ENCODE results near the gene NSRP1.
"Not testable (repeated sequence)": the region's sequence is repeated elsewhere in the genome, so short reads cannot be mapped to it uniquely, and the experiment has no call there.

The NSRP1 gene

DNA sequence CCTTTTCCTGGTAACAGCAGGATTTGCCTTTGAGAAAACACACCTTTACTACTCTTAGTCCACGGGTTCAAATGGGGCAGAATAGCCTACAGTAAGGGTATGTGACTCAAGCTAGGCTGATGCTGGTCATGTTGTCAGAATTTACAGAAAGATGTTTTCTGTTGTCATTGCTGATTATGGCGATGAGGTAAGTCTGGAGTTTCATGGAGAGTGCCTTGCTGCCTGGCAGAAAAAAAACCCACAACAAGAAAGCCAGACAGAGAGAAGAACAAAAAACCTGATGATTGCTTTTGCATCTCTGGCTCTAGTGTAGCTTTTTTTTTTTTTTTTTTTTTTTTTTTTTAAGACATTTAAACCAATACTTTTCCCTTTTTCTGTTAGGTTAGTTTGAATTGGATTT, 71.0 kb downstream of the NSRP1 start:
- no peak for DNase-seq

DNA sequence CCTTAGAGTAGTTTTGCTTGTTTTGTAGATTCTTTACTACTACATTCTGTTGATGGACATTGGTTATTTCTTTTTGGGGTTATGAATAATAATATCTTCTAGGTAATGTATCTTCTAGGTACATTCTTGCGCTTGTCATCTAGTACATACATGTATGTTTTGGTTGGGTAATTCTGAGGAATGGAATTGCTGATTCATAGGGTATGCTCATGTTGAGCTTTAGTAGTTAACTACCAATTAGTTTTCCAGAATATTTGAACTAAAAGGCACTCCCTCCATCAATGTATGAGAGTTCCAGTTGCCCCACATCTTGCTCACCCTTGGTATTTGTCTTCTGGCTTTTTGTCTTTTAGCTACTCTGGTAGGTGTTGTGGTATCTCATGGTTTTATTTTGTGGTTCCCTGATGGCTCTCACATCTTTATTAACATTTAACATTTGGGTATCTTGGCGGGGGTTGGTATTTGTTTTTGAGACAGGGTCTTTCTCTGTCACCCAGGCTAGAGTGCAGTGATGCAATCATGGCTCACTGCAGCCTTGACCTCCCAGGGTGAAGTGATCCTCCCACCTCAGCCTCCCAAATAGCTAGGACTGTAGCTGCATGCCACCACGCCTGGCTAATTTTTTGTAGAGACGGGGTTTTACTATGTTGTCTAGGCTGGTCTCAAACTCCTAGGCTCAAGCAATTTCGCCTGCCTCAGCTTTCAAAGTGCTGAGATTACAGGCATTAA, 71.8 kb downstream of the NSRP1 start:
- no peak for DNase-seq

DNA sequence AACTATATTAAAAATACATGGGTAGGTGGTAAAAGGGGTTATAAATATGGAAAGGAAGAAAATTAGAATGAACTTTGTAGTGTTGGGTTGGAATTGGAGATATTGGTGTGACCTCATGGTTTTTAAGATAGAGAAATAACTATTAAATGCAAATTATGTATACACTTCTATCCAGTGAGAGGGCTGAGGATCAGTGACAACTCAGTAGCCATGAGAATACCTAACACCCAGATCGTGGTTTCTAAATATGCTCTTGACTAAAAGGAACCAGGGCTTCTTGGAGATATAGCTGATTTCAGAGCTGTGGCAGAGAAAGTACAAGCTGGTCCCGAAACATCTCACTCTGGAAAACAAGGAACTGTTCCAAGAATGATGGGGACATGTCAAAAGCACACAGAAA, 74.5 kb downstream of the NSRP1 start:
- no peak for DNase-seq

DNA sequence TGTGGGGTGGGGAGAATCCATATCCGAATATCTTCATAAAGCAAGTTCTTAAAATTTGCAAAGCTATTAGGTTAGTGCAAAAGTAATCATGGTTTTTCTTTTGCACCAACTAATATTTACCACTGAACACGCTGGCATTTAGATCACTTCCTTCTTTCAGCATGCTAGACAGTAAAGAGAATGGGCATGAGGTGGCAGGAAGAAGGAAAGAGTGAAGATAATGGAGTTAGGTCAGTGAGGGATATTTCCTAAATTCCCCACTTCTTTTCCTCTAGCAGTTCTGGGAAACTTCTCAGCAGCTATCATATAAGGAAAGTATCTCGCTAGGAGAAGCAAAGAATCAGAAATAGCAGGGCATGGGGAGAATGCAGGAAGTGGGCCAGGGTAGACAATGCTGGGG, 79.9 kb downstream of the NSRP1 start:
- no peak for DNase-seq

DNA sequence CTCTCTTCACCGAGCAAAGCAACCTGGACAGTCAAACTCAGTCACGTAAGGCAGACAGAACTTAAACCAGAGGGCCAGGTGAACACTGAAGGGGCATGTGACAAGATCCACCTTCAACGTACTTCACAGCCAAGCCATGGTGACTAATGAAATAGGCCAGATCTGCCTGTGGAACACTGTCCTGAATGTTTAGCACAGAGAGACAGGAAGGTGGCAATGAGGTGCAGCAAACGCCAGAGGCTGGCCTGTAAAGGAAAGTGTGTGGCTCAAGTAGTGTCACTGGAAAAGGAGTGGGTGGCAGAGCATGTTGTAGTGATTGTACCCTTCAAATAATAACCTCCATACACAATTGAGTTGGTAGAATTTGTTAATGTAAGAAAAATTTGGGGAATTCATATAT, 80.8 kb downstream of the NSRP1 start:
- no peak for DNase-seq

DNA sequence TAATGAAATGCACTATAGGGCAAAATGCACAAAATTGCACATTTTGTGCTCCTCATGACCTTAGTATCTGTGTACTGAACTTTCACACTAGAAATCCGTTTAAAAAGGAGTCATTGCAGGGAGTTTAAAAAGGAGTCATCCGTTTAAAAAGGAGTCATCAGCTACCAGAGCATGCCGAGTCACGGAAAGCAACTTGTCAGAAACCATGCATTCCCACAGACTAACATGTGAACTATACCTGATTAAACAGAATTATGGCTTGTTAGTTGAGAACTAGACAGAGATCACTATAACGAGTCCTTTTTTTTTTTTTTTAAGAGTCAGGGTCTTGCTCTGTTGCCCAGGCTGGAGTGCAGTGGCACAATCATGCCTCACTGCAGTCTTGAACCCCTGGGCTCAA, 83.0 kb downstream of the NSRP1 start:
- DNase-seq: no peak

DNA sequence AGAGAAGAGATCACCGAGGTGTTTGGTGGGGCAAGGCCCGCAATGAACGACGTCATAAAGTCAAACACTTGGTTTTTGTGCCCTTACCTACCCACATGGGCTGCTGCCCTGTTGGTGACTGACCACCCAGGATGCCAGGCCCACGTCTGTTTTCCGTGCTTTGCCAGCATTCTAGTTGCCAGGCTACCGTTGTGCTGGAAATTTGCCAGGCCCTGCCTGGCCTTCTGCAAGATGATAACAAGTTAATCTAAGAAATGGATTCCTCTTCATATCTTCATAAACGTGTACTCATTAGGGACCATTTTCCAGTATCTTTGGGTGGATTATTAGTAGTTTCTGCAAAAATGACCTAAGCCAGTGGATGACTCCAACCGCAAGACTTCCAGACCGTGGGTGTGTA, 83.5 kb downstream of the NSRP1 start:
- no peak for DNase-seq

DNA sequence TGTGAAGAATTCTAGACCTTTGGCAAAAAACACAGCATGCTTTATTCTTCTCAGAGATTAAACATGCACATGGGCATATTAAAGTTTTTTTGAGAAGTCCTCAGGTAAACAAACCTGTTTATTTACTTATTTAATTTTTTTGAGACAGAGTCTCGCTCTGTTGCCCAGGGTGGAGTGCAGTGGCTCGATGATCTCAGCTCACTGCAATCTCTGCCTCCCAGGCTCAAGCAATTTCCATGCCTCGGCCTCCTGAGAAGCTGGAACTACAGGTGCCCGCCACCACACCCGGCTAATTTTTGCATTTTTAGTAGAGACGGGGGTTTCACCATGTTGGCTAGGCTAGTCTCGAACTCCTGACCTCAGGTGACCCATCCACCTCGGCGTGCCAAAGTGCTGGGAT, 84.0 kb downstream of the NSRP1 start:
- DNase-seq: not testable (repeated sequence)

DNA sequence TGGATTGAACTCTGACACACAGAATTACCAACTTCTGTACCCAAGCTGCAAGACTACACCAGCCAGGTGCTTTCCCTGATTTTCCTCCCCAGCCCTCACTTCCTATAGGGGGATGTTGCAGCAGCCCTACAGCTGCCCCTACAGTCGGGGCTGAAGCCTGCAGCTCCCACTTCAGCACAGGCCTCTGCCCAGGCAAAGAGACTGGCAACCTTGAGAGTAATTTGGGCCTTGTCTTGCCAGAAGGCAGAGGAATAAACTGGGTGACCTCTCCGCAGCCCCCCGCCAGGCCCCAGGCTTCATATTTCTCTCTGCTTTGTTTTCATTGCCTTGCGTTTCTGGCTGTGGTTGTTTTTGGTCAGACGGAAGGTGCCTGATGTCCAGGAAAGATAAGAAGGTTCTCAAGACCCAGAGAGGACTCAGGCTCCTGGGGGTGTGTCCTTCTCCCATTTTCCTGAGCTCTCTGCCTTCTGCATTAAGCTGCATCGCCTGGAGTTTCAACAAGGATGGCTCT, 86.9 kb downstream of the NSRP1 start:
- no peak for DNase-seq

DNA sequence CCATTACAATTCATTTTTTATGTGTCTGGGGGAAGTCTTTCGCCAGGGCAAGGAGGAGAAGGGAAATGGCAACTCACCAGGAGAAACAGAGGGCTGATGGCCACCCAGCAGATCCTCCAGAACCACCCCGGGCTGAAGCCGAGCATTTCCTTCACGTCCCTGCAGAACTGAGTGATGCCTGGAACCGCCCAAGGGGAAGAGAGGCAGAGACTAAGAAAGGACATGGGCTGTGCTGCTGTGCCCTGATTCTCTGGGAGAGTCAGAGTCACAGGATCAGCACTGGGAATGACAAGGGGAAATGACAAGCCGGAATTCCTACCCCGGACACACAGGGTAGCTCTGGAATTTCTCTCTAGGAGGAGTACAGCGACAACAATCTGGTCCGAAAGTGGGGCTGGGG, 91.0 kb downstream of the NSRP1 start:
- no peak for DNase-seq

DNA sequence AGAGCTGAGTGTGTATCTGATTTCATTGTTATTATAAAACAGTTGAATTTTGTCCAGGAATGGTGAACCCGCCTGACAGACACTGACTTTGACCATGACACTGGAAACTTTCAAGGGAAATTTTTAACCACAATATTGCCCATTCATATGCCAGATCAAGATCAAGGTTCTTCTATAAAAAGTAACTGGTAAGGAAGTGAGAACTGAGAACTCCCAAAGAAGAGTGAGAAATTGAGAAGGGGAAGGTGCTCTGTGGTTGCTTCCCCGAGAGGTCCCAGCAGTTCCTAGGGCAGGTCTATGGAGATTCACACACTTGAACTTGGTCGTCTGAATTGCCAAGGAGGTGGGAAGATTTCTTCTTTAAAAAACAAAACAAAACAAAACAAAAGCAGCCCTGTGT, 91.6 kb downstream of the NSRP1 start:
- no peak for DNase-seq

DNA sequence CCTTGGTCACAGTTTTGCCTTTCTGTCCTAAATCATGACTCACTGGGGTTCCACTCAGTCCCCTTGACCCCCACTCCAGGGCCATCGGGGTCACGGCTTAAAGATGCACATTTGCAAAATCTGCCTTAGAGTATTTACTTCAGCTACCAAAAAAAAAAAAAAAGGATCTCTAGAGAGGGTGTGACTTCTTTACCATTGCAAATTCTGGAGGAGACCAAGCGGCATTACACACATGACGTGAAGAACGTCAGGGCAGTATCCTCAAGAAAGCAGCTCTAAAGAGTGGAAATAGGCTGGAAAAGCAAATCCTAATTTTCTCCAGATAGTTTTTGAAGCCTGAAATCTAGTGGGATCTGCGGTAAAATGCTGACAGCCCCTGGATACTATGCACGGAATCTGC, 93.3 kb downstream of the NSRP1 start:
- DNase-seq: no peak

DNA sequence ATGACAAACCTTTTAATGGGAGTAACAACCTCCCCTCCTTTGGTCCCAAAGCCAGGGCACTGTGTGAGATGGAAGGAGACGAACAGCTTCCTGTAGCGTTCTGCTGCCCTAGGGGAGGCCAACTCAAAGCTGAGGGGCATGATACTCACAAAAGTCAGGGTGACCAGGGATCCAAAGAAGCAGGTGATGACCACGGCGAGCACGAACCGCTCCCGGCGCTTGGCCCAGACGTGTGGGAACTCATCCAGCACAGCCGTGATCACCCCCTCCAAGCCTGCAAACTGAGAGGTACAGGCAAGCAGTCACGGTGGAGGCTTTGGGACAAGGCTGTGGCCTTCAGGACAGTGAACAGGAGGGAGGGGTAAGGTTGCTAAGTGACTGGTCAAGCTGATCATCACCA, 93.8 kb downstream of the NSRP1 start:
- no peak for DNase-seq

DNA sequence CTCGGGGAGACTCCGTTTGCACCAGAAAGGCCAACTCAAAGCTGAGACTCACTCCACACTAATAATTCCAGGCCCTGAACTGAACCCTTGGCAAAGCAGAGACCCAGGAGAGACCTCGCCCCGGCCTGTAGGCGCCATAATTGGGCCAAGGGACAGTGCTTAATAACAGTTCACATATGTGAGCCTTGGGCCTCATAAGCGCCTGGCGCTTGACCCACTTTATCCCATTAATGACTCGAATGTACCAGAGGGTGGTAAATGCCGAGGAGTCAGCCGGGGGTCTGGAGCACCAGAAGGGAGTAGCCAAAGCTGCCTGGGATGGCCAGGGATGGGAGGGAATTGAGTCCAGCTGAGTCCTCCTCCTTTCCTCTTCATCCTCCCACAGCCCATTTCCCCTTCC, 94.3 kb downstream of the NSRP1 start:
- no peak for DNase-seq

DNA sequence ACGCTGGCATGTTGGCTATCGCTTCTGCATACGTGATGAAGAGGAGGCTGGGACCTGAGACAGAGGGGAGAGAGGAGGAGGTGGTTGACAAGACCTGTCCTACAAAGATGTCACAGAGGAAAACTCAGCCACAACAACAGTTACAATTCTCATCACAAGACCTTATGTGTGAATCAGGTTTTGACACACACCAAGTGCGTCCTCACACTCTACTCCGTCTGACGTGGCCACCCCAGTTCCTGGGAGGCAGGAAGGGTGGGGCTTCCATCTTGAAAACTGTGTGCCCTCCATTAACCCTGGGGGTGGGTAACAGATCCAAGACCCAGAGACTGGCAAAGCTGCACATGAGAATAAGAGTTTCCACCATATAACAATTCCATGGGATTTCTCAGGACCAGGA, 94.8 kb downstream of the NSRP1 start:
- no peak for DNase-seq

DNA sequence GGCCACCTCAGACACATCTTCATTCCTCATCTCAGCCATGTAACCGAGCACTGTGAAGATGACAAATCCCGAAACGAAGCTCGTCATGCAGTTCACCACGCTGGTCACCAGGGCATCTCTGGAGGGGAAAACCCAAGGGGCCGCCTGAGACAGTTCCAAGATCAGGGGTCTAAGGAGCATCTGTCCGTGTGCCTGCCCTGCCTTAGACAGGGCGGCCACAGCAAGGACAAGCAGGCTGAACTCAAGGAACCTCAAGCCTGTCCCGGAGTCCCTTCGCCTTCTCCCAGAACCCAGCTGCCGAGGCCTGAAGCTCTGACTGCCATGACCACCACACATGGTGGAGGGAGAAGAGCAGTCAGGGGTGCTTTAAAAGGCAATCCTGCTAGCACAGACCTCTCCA, 96.1 kb downstream of the NSRP1 start:
- no peak for DNase-seq

DNA sequence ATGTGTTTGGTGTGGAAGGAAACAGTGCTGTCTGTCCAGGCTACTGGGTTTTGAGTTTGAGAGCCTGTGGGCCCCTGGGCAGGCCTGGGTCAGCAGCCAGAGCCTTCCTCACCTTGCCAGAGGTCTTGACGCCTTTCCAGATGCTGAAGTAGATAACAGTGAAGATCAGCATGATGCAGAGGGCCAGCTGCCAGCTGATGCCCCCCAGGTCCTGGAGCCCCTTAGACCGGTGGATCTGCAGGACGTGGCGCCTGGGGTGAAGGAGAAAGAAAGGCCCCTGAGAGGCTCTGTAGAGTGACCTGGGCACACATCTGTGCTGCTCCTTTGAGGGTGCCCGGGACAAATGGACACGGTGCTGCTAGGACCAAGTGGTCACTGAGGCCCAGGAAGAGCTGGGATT, 100.4 kb downstream of the NSRP1 start:
- DNase-seq: no peak

DNA sequence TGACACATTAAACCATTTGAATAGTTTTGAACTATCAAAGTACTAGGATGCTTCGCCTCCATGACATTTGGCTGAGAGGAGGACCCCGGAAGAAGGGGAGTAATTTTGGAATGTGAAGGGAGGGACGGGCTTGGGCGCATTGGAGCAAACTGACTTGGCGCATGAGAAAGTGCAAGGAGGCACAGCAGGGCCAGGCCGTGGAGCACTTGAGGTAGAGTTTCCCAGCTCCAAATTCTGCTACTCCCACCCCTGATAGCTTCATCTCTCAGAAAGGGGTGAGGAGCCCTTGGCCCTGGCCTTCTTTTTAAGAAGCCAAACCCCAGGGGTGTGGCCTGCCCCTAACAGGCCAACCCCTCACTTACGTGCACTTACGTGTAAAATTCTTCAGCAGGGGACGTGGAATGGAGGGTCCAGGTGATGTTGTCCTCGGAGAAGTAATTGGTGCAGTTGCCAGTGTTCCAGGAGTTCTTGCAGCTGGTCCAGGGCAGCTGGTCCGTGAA, 101.2 kb downstream of the NSRP1 start:
- no peak for DNase-seq

DNA sequence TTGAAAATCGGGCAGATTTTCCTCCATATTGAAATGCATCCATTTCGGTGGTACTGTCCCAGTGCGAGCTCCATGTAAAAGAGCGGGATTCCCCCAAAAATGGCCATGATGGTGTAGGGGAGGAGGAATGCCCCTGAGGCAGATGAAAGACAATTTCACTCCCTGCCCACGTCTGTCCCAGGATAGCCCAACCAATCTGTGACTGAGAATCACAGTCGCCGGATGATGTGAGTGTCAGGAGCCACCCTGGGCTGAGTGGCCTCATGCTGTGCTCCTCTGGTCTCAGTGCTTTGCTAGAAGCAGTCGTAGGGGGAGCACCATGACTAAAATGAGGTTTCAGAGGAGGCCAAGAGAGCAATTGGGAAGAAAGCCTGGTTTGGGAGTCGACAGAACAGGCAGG, 102.2 kb downstream of the NSRP1 start:
- no peak for DNase-seq

DNA sequence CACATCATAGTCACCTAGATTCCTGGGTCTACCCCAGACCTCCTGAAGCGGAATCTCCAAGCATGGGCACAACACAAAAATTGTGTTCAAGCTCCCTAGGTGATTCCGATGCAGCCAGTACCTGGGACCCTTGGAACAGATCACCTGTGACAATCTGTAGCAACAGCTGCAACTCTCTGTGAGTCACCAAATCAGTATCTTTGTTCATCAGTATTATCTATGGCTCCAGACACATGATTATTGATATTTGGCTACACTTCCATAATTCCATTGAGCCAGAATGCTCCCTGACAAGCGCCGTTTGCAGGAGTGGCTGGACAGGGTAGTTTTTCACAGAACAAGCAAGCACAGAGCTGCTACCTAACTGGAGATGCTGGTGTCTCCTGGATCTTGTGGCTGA, 102.7 kb downstream of the NSRP1 start:
- DNase-seq: no peak

DNA sequence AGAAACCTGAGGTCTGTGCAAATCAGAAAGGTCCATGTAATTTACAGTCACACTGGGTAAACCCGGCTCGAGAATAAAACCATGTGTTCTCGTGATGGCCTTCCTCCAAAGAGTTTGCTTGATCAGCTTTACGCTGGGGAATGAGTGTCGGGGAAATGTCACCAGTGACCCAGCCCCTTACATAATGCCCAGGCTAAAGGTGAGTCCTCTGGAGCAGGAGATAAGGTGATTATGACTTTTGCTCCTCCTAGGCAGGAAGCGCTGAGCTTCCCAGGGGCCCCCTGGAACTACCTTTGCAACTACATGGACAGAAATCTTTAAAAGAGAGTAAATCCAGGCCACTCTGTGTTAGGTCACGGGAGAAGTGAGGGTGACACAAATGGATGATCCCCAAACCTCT, 103.2 kb downstream of the NSRP1 start:
- DNase-seq: no peak

DNA sequence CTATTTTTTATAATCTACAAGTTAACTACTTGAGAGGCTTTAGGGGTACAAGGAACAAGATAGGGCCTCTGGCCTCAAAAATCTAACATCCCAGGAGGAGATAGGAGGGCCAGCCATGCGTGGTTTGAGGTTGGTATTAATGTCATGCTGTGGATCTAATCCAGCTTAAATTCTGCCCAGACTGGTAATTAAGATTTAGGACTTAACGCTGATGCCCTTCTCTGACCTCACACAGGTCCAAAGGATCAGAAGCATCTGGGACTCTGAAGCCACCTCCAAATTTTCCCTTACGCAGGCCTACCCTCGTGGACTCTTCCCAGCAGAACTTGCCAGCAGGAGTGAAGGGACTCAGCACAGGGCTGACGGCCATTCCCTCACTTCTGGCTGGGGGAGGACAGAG, 103.8 kb downstream of the NSRP1 start:
- no peak for DNase-seq

DNA sequence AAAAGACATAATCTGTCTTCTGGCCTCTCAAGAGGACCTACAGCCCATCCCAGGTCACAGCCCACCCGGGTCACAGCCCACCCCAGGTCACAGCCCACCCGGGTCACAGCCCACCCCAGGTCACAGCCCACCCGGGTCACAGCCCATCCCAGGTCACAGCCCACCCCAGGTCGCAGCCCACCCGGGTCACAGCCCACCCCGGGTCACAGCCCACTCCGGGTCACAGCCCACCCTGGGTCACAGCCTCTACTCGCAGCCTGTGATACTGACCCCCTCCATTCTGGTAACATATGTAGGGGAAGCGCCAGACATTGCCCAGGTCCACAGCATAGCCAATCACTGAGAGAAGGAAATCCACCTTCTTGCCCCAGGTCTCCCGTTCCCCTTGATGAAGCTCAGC, 104.7 kb downstream of the NSRP1 start:
- no peak for DNase-seq

DNA sequence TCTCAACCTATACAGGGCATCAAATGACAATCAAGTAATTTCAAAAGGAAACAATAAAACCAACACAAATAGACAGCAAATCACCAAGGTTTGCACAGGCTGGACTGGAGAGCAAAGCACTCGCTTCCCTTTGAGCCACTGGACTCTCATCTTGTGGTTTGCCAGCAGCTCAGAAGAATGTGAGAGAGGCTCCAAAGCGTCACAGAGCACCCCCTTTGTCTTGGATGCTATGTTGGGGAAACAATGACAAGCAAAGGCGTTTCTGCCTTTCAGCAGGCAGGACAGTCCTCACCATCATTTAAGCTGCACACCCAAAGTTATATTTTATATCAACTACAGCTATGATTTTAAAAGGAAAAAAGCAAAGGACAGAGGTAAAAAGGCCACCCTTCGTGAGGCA, 105.6 kb downstream of the NSRP1 start:
- DNase-seq: no peak

DNA sequence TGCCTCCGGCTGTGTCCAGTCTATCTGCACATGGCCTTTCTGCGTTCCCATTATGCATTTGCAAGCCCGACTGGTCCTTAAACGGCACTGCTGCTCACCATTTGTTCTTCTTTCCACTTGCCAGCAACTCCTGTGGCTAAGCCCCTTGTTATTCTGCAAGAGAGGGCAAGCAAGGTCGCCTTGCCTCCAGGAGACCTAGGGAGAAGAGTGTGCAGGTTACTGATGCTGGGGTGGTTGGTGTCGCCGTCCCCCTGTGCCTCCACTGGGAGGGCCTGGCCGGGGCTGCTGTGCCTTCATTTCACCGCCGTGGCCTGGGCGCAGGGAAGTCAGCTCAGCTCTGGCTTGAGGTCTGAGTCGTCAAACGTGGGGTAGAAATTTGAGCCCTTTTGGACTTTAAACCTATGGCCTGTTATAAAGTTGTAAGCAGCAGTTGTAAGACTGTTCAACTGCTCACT, 106.1 kb downstream of the NSRP1 start:
- DNase-seq: no peak

All from T-helper 2 cell (primary cell).